Right ventricle myocardium superior (tissue), 1 donor: ENCODE data around the gene E2F2. TPM values are rescaled to one million over a fixed set of nuclear protein-coding genes. Genes with fewer than 3 reads are reported as not detected.
A peak's percentile ranks its signal among the peaks of the same experiment; 100 is the strongest.
"Not testable (repeated sequence)": the region's sequence is repeated elsewhere in the genome, so short reads cannot be mapped to it uniquely, and the experiment has no call there.

ENCODE experiments used
- ATAC-seq: fragments of 200-7000 bp; cut with Tn5 transposase; one replicate; pipeline ENCODE4 v1.9.1; 2020; ENCODE audit warnings: mild to moderate bottlenecking; ENCODE audit not compliant: poor library complexity
- DNase-seq: peaks from one replicate; pipeline ENCODE4 v3.0.0-alpha.2; 2020
- intact Hi-C: fragments of 100-400 bp; cut with DNase I; formaldehyde crosslinking; loops from one replicate; pipeline ENCODE4 v1.11.2; 2022
- total RNA-seq: library from RNA; stranded (reverse); fragmentation: NEBNext Ultra II Directional; extraction: Animal tissue kit (Norgen Biotek cat#: 25700); gene quantifications from one replicate; pipeline ENCODE4 v1.2.1, GENCODE V29; 2021
- donor health status: DM: no; HTN: yes; CAD: no; lungs with severe emphysema.

E2F2 gene
- total RNA-seq, 1 donor from 2014 or later: 0.35 TPM

DNA sequence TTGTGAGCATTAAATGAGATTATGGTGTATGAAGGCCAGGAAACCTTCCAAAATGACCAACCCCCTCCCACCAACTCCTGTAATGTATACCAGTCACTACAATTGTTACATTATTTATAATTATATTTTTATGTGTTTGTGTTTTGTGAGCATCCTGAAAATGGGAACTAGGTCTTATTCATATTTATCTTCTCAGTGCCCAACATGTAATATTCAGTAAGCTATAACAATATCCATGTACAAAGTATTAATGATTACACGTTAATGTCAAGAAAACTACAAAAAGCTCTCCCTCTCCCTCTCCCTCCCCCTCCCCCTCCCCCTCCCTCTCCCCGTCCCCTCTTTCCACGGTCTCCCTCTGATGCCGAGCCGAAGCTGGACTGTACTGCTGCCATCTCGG is 28.1 kb downstream of the E2F2 start:
- intact Hi-C loops: no loop called here
- no peak for ATAC-seq

DNA sequence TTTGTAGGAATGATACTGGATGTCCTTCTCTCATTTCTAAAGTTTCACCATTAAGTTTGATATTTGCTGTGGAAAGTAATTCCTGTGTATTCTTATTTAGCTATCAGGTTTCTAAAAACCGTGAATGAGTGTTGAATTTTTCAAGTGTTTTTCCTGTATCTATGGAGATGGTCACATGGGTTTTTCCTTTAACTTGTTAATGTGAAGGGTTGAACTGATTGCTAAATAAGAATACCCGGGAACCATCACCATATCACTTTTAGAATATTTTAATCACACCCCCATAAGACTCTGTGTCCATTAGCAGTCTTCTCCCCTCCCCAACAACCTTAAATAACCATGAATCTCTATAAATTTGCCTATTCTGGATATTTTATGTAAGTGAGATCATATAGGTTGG is 30.6 kb downstream of the E2F2 start:
- no peak for DNase-seq
- ATAC-seq: no peak
- intact Hi-C loops: no loop called here

More for the DNA sequence above, 28.1 kb downstream of the E2F2 start:
- DNase-seq: no peak

- DNase-seq: no peak
- peak; percentile 35 for ATAC-seq
- intact Hi-C loops: loop anchor here (5.0 kb wide), 1 partner anchor 34 kb away; the partner anchor contains the start of gene E2F2
Measured at GRCh38 chr1:23497777-23498439, 33.1 kb downstream of the E2F2 start.

DNA sequence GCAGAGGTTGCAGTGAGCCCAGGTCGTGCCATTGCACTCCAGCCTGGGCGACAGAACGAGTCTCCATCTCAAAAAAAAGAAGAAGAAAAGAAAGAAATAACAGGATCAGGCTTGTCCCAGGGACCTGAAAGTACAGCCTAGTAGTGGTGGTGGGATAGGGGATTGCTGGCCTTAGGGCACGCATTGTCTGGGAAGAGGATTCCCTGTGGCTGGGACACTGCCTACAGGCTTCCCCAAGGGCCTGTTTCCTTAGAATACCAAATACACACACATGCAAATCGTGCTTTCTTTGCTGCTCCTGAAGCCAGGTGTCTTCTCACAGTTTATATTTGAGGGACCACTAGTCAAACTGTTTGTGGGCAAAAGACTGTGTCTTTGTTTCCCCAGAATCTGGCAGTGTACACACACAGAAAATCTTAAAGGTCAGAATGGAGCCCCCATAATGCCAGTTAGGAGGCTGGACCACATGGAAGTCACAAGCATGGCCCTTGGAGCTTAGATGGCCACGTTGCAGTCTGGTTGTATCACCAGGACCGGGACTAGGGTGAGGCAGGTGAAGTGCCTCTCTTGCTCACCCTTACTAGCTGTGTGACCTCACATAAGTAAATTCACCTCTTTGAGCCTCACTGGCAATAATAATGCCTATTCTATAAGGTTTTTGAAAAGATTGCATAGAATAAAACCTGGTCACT is 34.4 kb downstream of the E2F2 start:
- intact Hi-C loops: loop anchor here (5.0 kb wide), 1 partner anchor 36 kb away; the partner anchor contains the start of gene E2F2
- DNase-seq: no peak
- peak; percentile 32 for ATAC-seq

GRCh38 chr1:23494836-23495235 is 36.2 kb downstream of the E2F2 start:
- not testable (repeated sequence) for ATAC-seq, DNase-seq
- intact Hi-C loops: loop anchor here (5.0 kb wide), 1 partner anchor 37 kb away; the partner anchor contains the start of gene E2F2

- intact Hi-C loops, DNase-seq, ATAC-seq: not testable (repeated sequence)
Measured at GRCh38 chr1:23492776-23493175, 38.3 kb downstream of the E2F2 start.

GRCh38 chr1:23492132-23492720 is 38.8 kb downstream of the E2F2 start:
- ATAC-seq (no peak), DNase-seq (no peak)
- intact Hi-C loops: no loop called here

- intact Hi-C loops: no loop called here
- DNase-seq (no peak), ATAC-seq (no peak)
Measured at GRCh38 chr1:23489842-23490241, 41.2 kb downstream of the E2F2 start.

DNA sequence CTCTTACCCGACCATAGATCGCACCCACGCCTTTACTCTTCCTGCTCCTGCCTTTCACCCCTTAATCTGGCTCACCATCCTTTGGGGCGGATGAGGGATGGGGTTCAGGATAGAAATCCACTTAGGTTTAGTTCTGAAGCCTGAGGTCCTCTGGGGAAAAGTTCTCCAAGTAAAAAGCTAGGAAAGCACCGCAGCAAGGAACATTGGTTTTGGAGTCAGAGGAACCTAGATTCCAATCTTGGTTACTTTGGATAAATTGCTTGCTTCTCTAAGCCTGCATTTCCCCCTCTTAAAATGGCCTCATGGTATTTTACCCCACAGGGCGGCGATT is 46.1 kb downstream of the E2F2 start:
- intact Hi-C loops: no loop called here
- DNase-seq (no peak), ATAC-seq (no peak)

- intact Hi-C loops: no loop called here
- peak; percentile 93 for ATAC-seq
- peak; percentile 96 for DNase-seq
Measured at GRCh38 chr1:23484253-23485001, 46.6 kb downstream of the E2F2 start.

DNA sequence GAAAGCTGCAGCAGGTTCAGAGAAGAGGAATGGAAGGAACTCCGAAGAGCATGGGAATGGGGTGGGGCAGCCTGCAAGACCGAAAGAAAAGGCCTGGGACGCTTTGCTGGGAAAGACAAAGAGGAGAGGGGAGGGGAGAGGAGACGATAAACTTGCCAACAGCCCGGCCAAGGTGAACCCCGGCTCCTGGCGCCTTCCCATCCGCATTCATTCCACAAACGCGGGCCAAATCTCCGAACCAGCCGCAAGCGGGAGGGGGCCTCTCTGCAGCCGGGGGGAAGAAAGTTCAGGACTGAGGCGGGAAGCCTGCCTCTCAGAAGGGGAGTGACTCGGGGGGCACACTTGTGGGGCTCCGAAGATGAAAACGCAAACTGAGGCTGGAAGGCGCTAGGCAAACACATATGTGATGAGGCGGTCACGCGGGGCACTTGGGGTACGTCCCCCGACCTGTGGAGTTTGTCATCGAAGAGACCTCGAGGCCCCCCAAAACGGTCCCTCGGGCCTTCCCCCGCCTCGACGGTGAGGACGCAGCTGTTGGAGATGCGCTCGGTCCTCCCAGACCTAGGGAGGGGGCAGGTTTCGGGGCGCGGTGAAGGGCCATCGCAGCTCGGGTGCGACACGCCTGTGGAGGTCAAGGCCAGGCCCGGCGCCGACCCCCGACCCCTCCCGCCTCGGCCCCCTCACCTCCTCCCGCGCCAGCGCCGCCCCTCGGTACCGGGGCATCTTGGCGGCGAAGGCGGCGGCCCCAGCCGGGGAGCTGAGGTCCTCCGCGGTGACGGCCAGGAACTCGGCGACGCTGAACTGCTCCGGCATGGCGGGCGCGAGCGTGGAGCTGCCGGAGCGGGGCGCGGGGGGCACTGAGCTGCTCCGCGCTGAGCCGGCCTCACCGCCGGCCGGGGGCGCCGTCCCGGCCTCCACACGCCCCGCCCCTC is 47.4 kb downstream of the E2F2 start, which contains the start of gene ASAP3:
ASAP3 (minus strand) TSS at position 859 of the 932 bp plus-strand sequence; CDS start at position 813, 46 bp downstream.
- peak; percentile 21 for ATAC-seq
- intact Hi-C loops: no loop called here
- peak; percentile 72 for DNase-seq

DNA sequence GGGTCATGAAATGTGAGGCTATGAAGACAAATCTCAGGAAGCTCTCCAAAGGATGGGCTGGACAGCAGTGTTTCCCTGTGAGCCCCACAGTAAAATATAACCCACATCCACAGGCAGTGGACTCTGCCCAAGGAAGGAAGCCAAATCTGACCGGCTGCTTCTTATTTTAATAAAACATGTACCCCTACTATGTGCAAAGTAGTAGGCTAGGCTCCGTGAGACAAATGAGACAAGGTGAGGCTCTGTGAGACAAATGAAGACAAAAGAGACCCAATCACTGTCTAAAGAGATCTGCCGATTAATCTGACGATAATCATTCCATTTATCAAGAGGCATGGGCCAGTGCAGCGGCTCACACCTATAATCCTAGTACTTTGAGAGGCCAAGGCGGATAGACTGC is 49.1 kb downstream of the E2F2 start:
- DNase-seq (no peak), ATAC-seq (no peak)
- intact Hi-C loops: no loop called here

GRCh38 chr1:23481026-23481597 is 49.9 kb downstream of the E2F2 start:
- no peak for ATAC-seq
- intact Hi-C loops: no loop called here
- no peak for DNase-seq

DNA sequence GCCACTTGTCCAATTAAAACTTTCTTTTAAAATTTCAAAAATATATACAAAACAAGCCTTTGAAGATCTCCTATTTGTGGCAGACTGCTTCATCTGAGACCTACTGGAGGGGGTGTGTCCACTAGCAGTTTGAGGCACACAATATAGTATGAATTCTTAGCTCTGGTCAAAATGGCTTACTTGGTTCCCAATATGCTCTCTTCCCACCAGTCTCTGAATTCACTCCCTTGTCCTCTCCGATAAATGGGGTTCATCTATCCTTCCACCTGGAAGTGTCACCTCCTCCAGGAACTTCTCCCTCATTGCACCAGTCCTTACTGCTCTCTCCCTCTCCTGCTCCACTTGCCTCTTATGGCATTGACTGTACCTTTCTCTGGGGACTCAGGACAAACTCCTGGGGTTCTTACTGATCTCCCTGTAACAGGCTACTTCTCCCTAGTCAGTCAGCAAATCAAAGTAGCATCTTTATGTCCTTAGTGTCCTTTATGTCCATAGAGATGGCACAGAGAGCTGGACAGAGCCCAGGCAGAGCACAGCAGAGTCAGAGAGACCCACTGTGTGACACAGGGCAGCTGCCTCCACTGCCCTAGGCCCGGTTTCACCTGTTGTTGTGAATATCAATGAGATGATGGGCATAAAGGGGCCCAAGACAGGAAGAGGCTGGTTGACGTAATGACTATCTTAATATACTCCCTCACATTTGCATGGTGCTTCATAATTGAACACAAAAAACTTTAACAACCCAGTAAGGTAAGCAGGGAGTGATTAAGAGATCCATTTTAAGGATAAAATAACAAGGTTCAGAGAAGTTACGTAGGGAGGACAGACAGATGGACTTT is 50.6 kb downstream of the E2F2 start:
- DNase-seq (no peak), ATAC-seq (no peak)

GRCh38 chr1:23479666-23479941 is 51.4 kb downstream of the E2F2 start:
- intact Hi-C loops: no loop called here
- ATAC-seq (no peak), DNase-seq (no peak)

More for the DNA sequence above, 50.6 kb downstream of the E2F2 start:
- intact Hi-C loops: no loop called here

DNA sequence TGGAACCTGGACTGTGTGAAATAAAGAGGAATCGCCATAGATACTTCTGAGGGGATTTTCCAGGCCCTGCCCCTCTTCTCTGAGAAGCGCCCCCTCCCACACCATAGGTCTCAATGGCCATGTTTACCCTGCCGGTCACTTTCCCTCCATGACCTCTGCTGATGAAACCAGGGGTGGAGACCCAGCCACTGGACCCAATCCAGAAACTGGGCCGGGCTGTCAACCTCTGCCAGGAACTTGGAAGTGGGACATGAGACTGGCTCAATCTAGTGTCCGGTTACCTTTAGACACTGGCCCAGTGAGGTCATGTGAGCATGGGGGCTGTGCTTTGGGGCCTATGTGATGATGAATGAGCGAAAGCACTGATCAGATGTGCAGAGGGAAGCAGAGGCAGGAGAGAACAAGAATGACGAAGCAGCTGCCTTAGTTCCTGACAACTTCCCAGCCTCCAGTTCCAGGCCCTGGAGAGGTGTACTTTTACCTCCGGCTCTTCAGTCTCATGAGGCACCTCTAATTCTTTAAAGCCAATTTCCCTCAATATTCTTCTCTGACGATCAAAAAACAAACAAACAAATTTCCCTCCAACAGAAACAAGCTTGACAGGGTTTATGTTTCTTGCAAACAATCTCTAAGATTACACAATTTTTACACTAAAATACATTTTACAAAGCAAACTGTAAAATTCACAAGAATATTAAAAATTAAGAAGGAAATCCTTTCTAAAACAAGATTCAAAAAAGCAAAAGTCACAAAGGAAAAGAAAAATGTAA is 52.0 kb downstream of the E2F2 start:
- peak; percentile 86 for ATAC-seq
- peak; percentile 91 for DNase-seq
- intact Hi-C loops: no loop called here
